IMR-90 (cell line): ENCODE results near the gene C1orf159. TPM values are rescaled to one million over a fixed set of nuclear protein-coding genes. Genes with fewer than 3 reads are reported as not detected.

Source experiments
- ATAC-seq: fragments of 200-7000 bp; cut with Tn5 transposase; 2 replicates; pipeline ENCODE4 v1.9.1; 2020; ENCODE audit warnings: low read depth, mild to moderate bottlenecking, moderate library complexity
- BruUV-seq: library from RNA; stranded (reverse); fragments of 400-500 nt; replicated peaks from 2 replicates; lab custom pipeline; 2021; lab: Mats Ljungman, UMichigan
- CTCF ChIA-PET: fragments of 300-600 bp; formaldehyde crosslinking; extraction: SDS; loops from one replicate; lab custom pipeline; 2021; ENCODE audit warnings: antibody characterized with exemption; lab: Yijun Ruan, JAX
- POLR2A ChIA-PET: fragments of 300-600 bp; sonication (Branson Sonifier 250); formaldehyde crosslinking; loops from one replicate; lab custom pipeline; 2022; ENCODE audit warnings: antibody characterized with exemption; ENCODE audit not compliant: unreplicated experiment; lab: Charles Lee
- DNase-seq: peaks from one replicate; pipeline ENCODE4 v3.0.0; 2013
- H2AFZ ChIP-seq: replicated peaks from 2 replicates; pipeline ENCODE3; 2013; ENCODE audit warnings: low read length, mild to moderate bottlenecking; ENCODE audit not compliant: poor library complexity
- H2AK5ac ChIP-seq: 2 replicates; pipeline ENCODE4 v1.6.1; 2013; ENCODE audit warnings: low read depth, low read length, inconsistent platforms
- H2AK9ac ChIP-seq: replicated peaks from 2 replicates; pipeline ENCODE3; 2013; ENCODE audit warnings: mild to moderate bottlenecking, low read depth, low read length, moderate library complexity; ENCODE audit not compliant: poor library complexity
- H2BK120ac ChIP-seq: 2 replicates; pipeline ENCODE4 v1.6.1; 2013; ENCODE audit warnings: low read depth, low read length, inconsistent platforms
- H2BK15ac ChIP-seq: 3 replicates; pipeline ENCODE4 v1.6.1; 2013; ENCODE audit warnings: low read depth, low read length, inconsistent platforms
- H2BK20ac ChIP-seq: 2 replicates; pipeline ENCODE4 v1.6.1; 2013; ENCODE audit warnings: low read depth, mild to moderate bottlenecking, inconsistent platforms, low read length, moderate library complexity
- H2BK5ac ChIP-seq: 2 replicates; pipeline ENCODE4 v1.6.1; 2013; ENCODE audit warnings: mild to moderate bottlenecking, low read depth, low read length, inconsistent platforms; ENCODE audit not compliant: poor library complexity, severe bottlenecking
- H3K14ac ChIP-seq: replicated peaks from 2 replicates; pipeline ENCODE4 v1.6.1; 2013; ENCODE audit warnings: low read depth, low read length, inconsistent platforms
- H3K18ac ChIP-seq: 2 replicates; pipeline ENCODE4 v1.6.1; 2013; ENCODE audit warnings: low read depth, low read length, control low read depth
- H3K23ac ChIP-seq: 2 replicates; pipeline ENCODE4 v1.6.1; 2013; ENCODE audit warnings: low read depth, low read length, inconsistent platforms
- H3K27ac ChIP-seq: 2 replicates; pipeline ENCODE4 v1.5.1; 2013; ENCODE audit warnings: mild to moderate bottlenecking, control low read depth, low read length; ENCODE audit not compliant: insufficient read depth
- H3K27me3 ChIP-seq: 2 replicates; pipeline ENCODE4 v1.6.1; 2013; ENCODE audit warnings: low read length; ENCODE audit not compliant: control insufficient read depth, insufficient read depth
- H3K36me3 ChIP-seq: 2 replicates; pipeline ENCODE4 v1.6.1; 2013; ENCODE audit warnings: low read length, mixed read lengths; ENCODE audit not compliant: control insufficient read depth, insufficient read depth
- H3K4ac ChIP-seq: 2 replicates; pipeline ENCODE4 v1.6.1; 2013; ENCODE audit warnings: low read depth, low read length, inconsistent platforms
- H3K4me1 ChIP-seq: 2 replicates; pipeline ENCODE4 v1.6.1; 2013; ENCODE audit warnings: low read length, mixed read lengths; ENCODE audit not compliant: control insufficient read depth, insufficient read depth
- H3K4me2 ChIP-seq: 2 replicates; pipeline ENCODE4 v1.6.1; 2013; ENCODE audit warnings: low read depth, mild to moderate bottlenecking, control low read depth, low read length, moderate library complexity
- H3K4me3 ChIP-seq: 2 replicates; pipeline ENCODE4 v1.5.1; 2013; ENCODE audit warnings: low read depth, mild to moderate bottlenecking, control low read depth, low read length, moderate library complexity; ENCODE audit not compliant: insufficient read depth
- H3K56ac ChIP-seq: 2 replicates; pipeline ENCODE4 v1.6.1; 2013; ENCODE audit warnings: low read length, inconsistent platforms; ENCODE audit not compliant: insufficient read depth; ENCODE audit errors: extremely low read depth
- H3K79me1 ChIP-seq, 2 experiments: 2 replicates each; pipeline ENCODE4 v1.6.1; 2013; ENCODE audit warnings: low read length in 2 of 2, inconsistent platforms in 1 of 2, low read depth in 1 of 2
- H3K9ac ChIP-seq: 2 replicates; pipeline ENCODE4 v1.6.1; 2013; ENCODE audit warnings: low read depth, low read length, control low read depth
- H3K9me1 ChIP-seq: 2 replicates; pipeline ENCODE4 v1.6.1; 2013; ENCODE audit warnings: low read length, inconsistent platforms; ENCODE audit not compliant: insufficient read depth
- H3K9me3 ChIP-seq: 2 replicates; pipeline ENCODE4 v1.6.1; 2013; ENCODE audit warnings: low read length; ENCODE audit not compliant: control insufficient read depth, insufficient read depth
- H4K20me1 ChIP-seq: 2 replicates; pipeline ENCODE4 v1.6.1; 2013; ENCODE audit warnings: low read length, inconsistent platforms; ENCODE audit not compliant: insufficient read depth
- H4K5ac ChIP-seq: 2 replicates; pipeline ENCODE4 v1.6.1; 2013; ENCODE audit warnings: mild to moderate bottlenecking, low read depth, low read length, control low read depth
- H4K8ac ChIP-seq, 2 experiments: 2 replicates each; pipeline ENCODE4 v1.6.1; 2013; ENCODE audit warnings: low read depth in 2 of 2, low read length in 2 of 2, control low read depth in 1 of 2, inconsistent platforms in 1 of 2
- H4K91ac ChIP-seq: 2 replicates; pipeline ENCODE4 v1.6.1; 2013; ENCODE audit warnings: low read depth, low read length, inconsistent platforms; ENCODE audit not compliant: insufficient read depth
- BHLHE40 ChIP-seq: fragments of 150-350 bp; IDR thresholded peaks from 2 replicates; pipeline ENCODE4 v1.6.1; 2016; ENCODE audit warnings: mild to moderate bottlenecking, low read depth, low read length
- CEBPB ChIP-seq: IDR thresholded peaks from 2 replicates; pipeline ENCODE4 v1.6.1; 2012; ENCODE audit warnings: low read depth, low read length, improper control_type of control experiment
- CHD1 ChIP-seq: IDR thresholded peaks from 2 replicates; pipeline ENCODE4 v1.6.1; 2012; ENCODE audit warnings: low read depth, low read length, improper control_type of control experiment
- FOS ChIP-seq: fragments of 150-350 bp; IDR thresholded peaks from 2 replicates; pipeline ENCODE4 v1.6.1; 2016; ENCODE audit warnings: low read depth, low read length
- MAFK ChIP-seq: IDR thresholded peaks from 2 replicates; pipeline ENCODE4 v1.6.1; 2012; ENCODE audit warnings: low read depth, low read length, improper control_type of control experiment
- MAZ ChIP-seq: IDR thresholded peaks from 2 replicates; pipeline ENCODE4 v1.6.1; 2012; ENCODE audit warnings: low read depth, mild to moderate bottlenecking, low read length, improper control_type of control experiment, moderate library complexity, borderline replicate concordance
- NFE2L2 ChIP-seq: fragments of 150-350 bp; IDR thresholded peaks from 2 replicates; pipeline ENCODE4 v1.6.1; 2016; ENCODE audit warnings: low read depth, mild to moderate bottlenecking, low read length
- POLR2A ChIP-seq: IDR thresholded peaks from 2 replicates; pipeline ENCODE4 v1.6.1; 2012; ENCODE audit warnings: mild to moderate bottlenecking, low read depth, low read length
- RAD21 ChIP-seq: IDR thresholded peaks from 2 replicates; pipeline ENCODE4 v1.6.1; 2012; ENCODE audit warnings: low read length, improper control_type of control experiment
- RFX5 ChIP-seq: IDR thresholded peaks from 2 replicates; pipeline ENCODE4 v1.8.0; 2012; ENCODE audit warnings: low read depth, mild to moderate bottlenecking, low read length, moderate library complexity
- SMC3 ChIP-seq: fragments of 150-350 bp; IDR thresholded peaks from 2 replicates; pipeline ENCODE4 v1.6.1; 2016; ENCODE audit warnings: low read depth, mild to moderate bottlenecking, antibody characterized with exemption, low read length, moderate library complexity
- whole genome bisulfite sequencing, 2 experiments: methylation state at CpG; one replicate each; pipeline versions ENCODE4 v1.1.5 to v1.1.7; 2013; ENCODE audit warnings: missing lambda C conversion rate in 2 of 2; ENCODE audit not compliant: insufficient read length in 1 of 2; ENCODE audit errors: extremely low coverage in 2 of 2; 5-methylcytosine and 5-hydroxymethylcytosine counted together
- dilution Hi-C: fragments of 300-500 bp; cut with HindIII; formaldehyde crosslinking; loops from one replicate; pipeline ENCODE4 v1.14.3; 2018; ENCODE audit warnings: low sequenced_read_pairs; ENCODE audit not compliant: unreplicated experiment
- in situ Hi-C: fragments of 300-500 bp; cut with MboI; formaldehyde crosslinking; loops from 3 replicates; pipeline ENCODE4 v1.14.3; 2019; ENCODE audit warnings: low sequenced_read_pairs, inconsistent platforms, mixed read lengths
- intact Hi-C: fragments of 100-400 bp; cut with micrococcal nuclease; formaldehyde crosslinking; loops from 2 replicates; pipeline ENCODE4 v1.10.0; 2022
- polyA plus RNA-seq, 3 experiments: library from polyadenylated mRNA; depleted of rRNA; stranded (reverse); fragments of >200 nt; gene quantifications; 2 replicates each; pipeline ENCODE4 v1.2.3, GENCODE V29; 2012; ENCODE audit warnings: low replicate concordance in 1 of 3
- total RNA-seq: library from RNA; depleted of rRNA; stranded (reverse); fragments of >200 nt; gene quantifications from 2 replicates; pipeline ENCODE4 v1.2.3, GENCODE V29; 2012
- TF ChIP-seq, protein P1 (sequence below): fragments of 150-350 bp; IDR thresholded peaks from 2 replicates; pipeline ENCODE4 v1.6.1; 2016; ENCODE audit warnings: low read depth, mild to moderate bottlenecking, low read length, moderate library complexity, borderline replicate concordance
- TF ChIP-seq, protein P2 (sequence below): conservative IDR thresholded peaks from 2 replicates; pipeline ENCODE4 v1.5.1; 2012; ENCODE audit warnings: mild to moderate bottlenecking, low read depth, low read length, improper control_type of control experiment

C1orf159 gene
- total and polyA plus RNA-seq, 2 of the 4 experiments (the other 2 are of a cell fraction): 2.9 to 12.6 TPM

- no peaks in the 10 kb centered on the region for H3K4me1 ChIP-seq
- no peak overlapping the region for H2BK15ac ChIP-seq
- 80% methylated on average over 9 of the region's 15 CpGs; no CpG with 5 or more reads in 1 of the 2 experiments for WGBS, 2 experiments
- in situ Hi-C loops: no loop called here
- H2AFZ ChIP-seq: no peak overlapping the region
- no peak overlapping the region for H3K27ac ChIP-seq
- no peak overlapping the region for H2BK20ac ChIP-seq
- H3K4me2 ChIP-seq: no peak overlapping the region
- no peak overlapping the region for H3K23ac ChIP-seq
- no peak overlapping the region for H3K14ac ChIP-seq
- H2BK5ac ChIP-seq: no peak overlapping the region
- no peak for DNase-seq
- no peak for ATAC-seq
- POLR2A ChIA-PET: no interaction called here
- H2BK120ac ChIP-seq: no peak overlapping the region
- H4K8ac ChIP-seq: no peak overlapping the region
- peaks cover 2% of the 10 kb centered on the region; the same call in 1 of the 2 replicates for H3K9me3 ChIP-seq
- no peaks in the 10 kb centered on the region for H4K20me1 ChIP-seq
- H3K18ac ChIP-seq: no peak overlapping the region
- H3K9me1 ChIP-seq: no peaks in the 10 kb centered on the region
- CTCF ChIA-PET: no interaction called here
- H3K4me3 ChIP-seq: no peak overlapping the region
- H2AK9ac ChIP-seq: no peak overlapping the region
- H3K36me3 ChIP-seq: no peaks in the 10 kb centered on the region
- intact Hi-C loops: no loop called here
- no peak overlapping the region for H2AK5ac ChIP-seq
- H3K9ac ChIP-seq: no peak overlapping the region
- TF ChIP-seq, protein P1, sequence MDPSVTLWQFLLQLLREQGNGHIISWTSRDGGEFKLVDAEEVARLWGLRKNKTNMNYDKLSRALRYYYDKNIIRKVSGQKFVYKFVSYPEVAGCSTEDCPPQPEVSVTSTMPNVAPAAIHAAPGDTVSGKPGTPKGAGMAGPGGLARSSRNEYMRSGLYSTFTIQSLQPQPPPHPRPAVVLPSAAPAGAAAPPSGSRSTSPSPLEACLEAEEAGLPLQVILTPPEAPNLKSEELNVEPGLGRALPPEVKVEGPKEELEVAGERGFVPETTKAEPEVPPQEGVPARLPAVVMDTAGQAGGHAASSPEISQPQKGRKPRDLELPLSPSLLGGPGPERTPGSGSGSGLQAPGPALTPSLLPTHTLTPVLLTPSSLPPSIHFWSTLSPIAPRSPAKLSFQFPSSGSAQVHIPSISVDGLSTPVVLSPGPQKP: no peak
- TF ChIP-seq FOS (no peak), MAFK (no peak), RFX5 (no peak), RAD21 (no peak), CEBPB (no peak), CHD1 (no peak), NFE2L2 (no peak), MAZ (no peak), BHLHE40 (no peak), POLR2A (no peak), SMC3 (no peak)
- TF ChIP-seq, protein P2, sequence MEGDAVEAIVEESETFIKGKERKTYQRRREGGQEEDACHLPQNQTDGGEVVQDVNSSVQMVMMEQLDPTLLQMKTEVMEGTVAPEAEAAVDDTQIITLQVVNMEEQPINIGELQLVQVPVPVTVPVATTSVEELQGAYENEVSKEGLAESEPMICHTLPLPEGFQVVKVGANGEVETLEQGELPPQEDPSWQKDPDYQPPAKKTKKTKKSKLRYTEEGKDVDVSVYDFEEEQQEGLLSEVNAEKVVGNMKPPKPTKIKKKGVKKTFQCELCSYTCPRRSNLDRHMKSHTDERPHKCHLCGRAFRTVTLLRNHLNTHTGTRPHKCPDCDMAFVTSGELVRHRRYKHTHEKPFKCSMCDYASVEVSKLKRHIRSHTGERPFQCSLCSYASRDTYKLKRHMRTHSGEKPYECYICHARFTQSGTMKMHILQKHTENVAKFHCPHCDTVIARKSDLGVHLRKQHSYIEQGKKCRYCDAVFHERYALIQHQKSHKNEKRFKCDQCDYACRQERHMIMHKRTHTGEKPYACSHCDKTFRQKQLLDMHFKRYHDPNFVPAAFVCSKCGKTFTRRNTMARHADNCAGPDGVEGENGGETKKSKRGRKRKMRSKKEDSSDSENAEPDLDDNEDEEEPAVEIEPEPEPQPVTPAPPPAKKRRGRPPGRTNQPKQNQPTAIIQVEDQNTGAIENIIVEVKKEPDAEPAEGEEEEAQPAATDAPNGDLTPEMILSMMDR: no peak
- H4K5ac ChIP-seq: no peak overlapping the region
- dilution Hi-C loops: no loop called here
- H3K79me1 ChIP-seq: no peaks in the 10 kb centered on the region
- H3K27me3 ChIP-seq: peaks cover 3% of the 10 kb centered on the region; the same call in 1 of the 2 replicates
- BruUV-seq: no TSS peak
- no peak overlapping the region for H3K56ac ChIP-seq
- no peak overlapping the region for H4K91ac ChIP-seq
- no peak overlapping the region for H3K4ac ChIP-seq
These were observed 33.5 kb upstream of the C1orf159 start for GRCh38 chr1:1149416-1149815.
